Stimulated activated naive CD4-positive, alpha-beta T cell (primary cell): Measurements from ENCODE around the gene LGALS9B.
"Not testable (repeated sequence)": the region's sequence is repeated elsewhere in the genome, so short reads cannot be mapped to it uniquely, and the experiment has no call there.

Source experiments
- DNase-seq, 6 experiments: peaks; one replicate each; lab custom pipeline; 2025; lab: John Stamatoyannopoulos, UW

The LGALS9B gene

GRCh38 chr17:20416381-20416911 is 50.9 kb downstream of the LGALS9B start:
- not testable (repeated sequence) for DNase-seq

GRCh38 chr17:20415479-20415878 is 51.9 kb downstream of the LGALS9B start:
- not testable (repeated sequence) for DNase-seq

DNA sequence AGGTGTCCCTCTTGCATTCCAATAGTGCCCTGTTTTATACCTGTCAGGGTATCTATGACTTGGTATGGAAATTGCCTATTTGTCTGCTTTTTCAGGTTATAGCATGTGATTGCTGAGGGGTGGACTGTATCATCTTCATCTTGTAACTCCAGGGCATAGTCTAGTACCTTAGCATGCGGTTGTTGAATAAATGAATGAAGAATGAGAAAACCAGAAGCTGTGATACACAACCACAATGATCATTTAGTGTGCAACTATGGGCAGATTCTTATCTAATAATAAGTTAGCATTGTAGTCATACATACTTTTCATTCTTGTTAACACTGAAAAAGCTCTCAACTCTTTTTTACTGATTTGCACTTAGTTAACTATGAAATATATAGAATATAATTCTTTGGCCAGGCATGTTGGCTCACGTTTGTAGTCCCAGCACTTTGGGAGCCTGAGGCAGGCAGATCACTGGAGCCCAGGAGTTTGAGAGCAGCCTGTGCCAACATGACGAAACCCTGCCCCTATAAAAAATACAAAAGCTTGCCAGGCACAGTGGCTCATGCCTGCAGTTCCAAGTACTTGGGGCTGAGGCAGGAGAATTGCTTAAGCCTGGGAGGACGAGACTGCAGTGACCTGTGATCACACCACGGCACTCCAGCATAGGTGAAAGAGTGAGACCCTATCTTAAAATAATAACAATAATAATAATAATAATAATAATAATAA is 65.9 kb downstream of the LGALS9B start:
- DNase-seq, result not testable (repeated sequence)

GRCh38 chr17:20400559-20401305 is 66.6 kb downstream of the LGALS9B start:
- not testable (repeated sequence) for DNase-seq
